Activated CD8-positive, alpha-beta memory T cell treated with anti-CD3 and anti-CD28 coated beads, Interleukin-2, amount 50 U/mL, for 24 hours (primary cell): ENCODE data around the gene PIK3R5.

Source experiments
- DNase-seq: peaks from one replicate; pipeline ENCODE4 v3.0.0-alpha.2; 2020; ENCODE audit errors: extremely low read depth

Gene PIK3R5

GRCh38 chr17:8832711-8833352, 132.7 kb downstream of the PIK3R5 start:
- no peak for DNase-seq

DNA sequence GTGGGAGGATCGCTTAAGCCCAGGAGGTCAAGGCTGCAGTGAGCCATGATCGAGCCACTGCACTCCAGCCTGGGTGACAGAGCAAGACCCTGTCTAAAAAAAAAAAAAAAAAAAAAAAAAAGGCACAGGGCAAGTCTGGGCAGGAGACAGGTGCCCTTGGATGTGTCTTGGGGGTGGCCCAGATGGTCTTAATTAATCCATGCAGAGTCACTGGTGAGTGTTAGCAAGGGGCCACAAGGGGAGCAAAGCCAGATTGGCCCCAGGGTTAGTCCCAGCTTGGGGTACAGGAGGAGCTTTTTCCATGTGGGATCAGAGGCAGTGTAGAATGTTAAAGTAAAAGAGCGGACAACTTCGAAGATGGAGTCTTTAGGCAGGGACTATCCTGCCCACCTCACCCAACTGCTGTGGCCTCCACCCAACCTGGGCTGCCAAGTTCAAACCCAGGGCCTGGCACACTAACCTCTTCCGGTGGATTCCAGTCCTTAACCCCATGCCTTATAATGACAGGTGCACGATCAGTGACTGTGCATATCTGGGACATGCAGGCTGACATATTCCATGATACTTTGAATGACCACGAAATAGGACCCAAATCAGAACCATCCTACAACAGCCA, 134.2 kb downstream of the PIK3R5 start:
- DNase-seq = no peak

DNA sequence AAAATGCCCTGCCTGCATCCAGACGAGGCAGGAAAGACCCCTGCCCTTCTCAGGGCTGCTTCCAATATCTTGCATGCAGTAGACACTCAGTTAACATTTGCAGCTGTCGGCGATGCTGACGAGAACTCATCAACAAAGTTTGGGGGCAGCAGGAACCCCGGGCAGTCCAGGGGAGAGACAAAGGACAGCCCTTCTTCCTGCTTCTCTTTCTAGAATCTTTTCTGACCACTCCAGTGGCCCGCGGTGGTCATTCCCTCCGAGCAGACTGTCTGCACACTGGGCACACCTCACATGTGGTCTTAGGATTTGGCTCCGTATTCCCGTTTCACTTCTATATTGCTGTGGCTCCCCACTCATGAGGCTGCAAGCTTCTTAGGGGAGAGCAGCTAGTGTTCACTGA, 135.4 kb downstream of the PIK3R5 start:
- no peak for DNase-seq

DNA sequence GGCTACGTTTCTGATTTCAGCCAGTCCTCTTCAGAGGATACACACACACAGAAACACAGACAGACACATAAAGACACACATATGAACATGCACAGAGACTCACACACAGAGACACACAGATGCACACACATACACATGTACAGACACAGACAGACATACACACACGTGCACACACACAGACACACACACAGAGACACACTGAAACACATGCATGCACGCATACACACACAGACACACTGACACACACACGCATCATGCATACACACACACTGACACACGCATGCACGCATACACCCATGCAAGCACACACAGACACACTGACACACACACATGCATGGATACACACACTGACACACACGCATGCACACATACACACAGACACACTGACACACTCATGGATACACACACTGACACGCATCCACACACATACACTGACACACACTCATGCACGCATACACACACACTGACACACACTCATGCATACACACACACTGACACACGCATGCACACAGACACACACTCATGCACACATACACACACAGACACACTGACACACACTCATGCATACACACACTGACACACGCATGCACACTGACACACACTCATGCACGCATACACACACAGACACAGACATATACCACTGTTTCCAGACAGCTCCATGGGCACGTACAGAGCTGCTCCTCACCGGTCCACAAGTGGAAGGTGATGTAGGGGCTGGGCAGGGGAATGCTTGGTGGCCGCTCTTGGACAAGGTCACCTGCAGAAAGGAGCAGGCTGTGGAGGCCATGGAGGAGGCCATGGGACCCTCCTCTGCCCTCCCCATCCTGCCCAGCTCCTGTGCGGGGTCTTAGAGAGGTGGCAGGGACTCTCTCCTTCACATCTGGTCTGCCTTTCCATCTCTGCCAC, 136.2 kb downstream of the PIK3R5 start:
- DNase-seq = no peak
